ENCODE measurements around the gene RAP1GAP.
"Not testable (repeated sequence)": the region's sequence is repeated elsewhere in the genome, so short reads cannot be mapped to it uniquely, and the experiment has no call there.

Gene RAP1GAP

GRCh38 chr1:21568006-21568746, 101.0 kb downstream of the RAP1GAP start:
- DNase-seq: no peak

- no peak for DNase-seq
Measured at GRCh38 chr1:21567241-21568005, 101.7 kb downstream of the RAP1GAP start.

DNA sequence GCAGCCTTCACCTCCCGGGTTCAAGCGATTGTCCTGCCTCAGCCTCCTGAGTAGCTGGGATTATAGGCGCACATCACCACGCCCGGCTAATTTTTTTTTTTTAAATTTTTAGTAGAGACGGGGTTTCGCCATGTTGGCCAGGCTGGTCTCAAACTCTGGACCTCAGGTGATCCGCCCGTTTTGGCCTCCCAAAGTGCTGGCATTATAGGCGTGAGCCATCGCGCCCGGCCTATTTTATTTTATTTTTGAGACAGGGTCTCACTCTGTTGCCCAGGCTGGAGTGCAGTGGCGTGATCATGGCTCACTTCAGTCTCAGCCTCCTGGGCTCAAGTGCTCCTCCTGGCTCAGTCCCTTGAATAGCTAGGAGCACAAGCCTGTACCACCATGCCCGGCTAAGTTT, 102.8 kb downstream of the RAP1GAP start:
- DNase-seq: not testable (repeated sequence)

DNA sequence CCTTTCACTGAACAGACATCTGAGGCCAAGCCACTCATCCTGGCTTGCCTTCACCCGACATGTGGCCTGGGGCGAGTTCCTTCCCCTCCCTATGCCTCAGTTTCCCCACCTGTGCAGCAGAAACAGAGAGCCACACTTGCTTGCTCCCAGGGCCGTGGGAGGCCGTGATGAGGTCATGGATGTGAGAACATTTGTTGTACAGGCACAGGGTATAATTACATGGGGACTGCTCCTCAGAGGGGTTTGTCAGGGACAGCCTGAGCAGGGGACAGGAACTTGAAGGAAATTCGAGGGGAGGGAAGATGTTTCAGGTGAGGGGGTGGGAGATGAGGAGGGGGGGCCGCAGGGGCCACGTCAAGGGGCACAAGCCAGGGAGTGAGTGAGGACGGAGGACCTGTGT, 103.9 kb downstream of the RAP1GAP start:
- DNase-seq: no peak

DNA sequence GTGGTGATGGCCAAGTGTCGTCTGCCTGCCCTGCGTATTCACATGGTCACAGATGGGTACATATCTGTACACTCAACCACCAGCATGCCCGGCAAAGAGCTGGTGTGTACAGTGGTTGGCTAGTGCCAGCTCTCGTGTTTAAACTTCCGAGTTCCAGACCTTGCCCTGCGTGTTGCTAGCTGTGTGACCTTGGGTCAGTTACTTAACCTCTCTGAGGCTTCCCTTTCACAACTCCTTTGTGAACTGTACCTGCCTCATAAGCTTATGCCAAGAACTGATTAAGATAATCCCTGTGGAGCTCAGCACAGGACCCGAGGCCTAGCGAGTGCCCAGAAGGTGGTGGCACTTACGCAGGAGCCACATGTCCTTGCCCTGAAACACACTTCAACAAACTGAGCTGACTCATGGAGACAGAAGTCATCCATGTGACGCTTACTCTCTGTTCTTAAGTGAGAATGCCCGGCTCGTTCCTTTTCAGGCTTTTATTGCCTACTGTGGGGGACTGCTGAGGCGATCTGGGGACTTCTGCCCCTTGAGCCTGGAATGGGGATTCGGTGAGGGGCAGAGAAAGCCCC, 104.5 kb downstream of the RAP1GAP start:
- no peak for DNase-seq

GRCh38 chr1:21563971-21564370, 105.2 kb downstream of the RAP1GAP start:
- DNase-seq: no peak

DNA sequence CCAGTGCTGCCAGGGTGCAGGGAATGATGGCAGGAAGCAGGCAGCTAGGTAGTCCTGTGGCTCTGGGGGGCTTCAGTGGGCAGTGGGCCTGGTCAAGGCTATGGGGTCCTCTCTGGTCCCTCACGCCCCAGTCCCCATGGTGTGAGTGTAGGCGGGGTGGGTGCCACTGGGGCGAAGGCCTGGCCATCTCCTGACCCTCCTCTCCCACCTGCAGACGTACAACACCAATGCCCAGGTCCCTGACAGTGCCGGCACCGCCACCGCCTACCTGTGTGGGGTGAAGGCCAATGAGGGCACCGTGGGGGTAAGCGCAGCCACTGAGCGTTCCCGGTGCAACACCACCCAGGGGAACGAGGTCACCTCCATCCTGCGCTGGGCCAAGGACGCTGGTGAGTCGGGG, 106.3 kb downstream of the RAP1GAP start:
- DNase-seq: no peak

DNA sequence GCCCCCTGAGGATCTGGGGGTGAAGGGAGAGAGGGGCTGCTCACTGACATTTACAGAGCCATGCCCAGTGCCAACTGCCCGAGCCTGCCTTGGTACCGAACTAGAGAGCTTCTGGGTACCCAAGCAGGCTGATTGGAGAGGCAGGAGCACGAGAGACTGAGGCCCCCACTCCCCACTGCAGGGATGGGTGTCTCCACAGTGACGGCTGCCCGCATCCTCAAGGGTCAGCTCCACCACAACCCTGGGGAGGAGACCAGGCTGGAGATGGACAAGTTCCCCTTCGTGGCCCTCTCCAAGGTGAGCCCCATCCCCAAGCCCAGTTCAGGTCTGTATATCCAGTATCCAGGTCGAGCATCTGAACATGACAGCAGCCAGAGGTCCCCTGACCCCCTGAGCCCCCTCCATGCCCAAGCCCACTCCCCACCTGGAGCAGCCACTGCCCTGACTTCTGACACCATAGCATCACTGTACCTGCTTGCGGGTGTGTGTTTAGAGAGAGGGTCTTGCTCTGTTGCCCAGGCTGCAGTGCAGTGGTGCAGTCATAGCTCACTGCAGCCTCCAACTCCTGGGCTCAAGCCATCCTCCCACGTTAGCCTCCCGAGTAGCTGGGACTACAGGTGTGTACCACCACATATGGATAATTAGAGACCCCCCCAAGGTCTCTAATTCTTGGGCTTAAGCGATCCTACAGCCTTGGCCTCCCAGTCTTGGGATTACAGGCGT, 108.1 kb downstream of the RAP1GAP start:
- no peak for DNase-seq

GRCh38 chr1:21559788-21560567, 109.2 kb downstream of the RAP1GAP start:
- no peak for DNase-seq

DNA sequence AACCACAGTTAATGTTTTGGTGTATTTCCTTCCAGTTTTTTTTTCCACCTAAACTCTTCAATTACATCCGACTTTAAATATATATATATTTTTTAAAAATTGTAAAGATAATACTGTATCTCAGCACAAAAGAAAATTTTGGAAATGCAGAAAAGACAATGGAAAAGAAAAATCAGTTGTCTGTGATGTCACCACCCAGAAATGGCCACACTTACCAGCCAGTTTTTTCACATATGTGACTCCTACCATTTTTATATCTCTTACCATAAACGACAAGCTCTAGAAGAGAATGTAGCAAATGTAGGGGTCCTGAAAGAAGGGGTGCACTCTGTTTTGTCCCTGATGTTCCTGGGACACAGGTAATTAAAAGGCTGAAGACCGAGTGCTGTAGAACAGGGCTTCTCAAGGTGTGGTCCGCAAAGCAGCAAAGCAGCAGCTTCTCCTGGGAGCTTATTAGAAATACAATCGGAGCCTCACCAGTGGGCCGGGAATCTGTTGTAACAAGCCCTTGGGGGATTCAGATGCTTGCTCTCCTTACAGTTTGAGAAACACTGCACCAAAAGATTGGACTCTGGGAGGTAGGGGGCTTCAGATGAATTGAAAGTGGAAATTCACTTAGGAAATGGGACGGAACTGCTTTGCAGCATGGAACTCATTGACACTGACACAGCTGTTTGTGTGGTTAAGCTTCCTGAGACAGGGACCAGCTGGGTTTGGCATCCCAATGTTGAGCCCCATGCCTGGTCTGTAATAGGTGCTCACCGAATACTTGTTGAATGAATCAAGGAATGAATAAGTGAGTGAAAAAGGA, 115.8 kb downstream of the RAP1GAP start:
- DNase-seq: no peak

DNA sequence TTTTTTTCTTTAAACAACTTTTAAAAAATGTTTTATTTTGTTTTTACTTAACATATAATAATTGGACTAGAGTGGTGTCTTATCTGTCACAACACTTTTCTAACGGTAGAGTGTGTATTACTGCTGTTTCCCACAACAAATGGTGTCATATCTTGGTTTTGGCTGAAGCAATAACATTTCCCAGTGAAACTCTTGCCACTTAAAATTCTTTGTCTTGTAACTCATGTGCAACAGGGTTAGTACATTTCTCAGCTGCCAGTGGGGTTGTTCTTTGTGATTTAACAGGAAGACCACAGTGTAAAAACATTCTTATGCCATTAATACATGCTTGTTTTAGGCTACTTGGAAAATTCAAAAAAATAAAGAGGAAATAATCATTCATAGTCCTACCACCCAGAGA, 116.4 kb downstream of the RAP1GAP start:
- no peak for DNase-seq

GRCh38 chr1:21550866-21551475, 118.2 kb downstream of the RAP1GAP start:
- DNase-seq: no peak

DNA sequence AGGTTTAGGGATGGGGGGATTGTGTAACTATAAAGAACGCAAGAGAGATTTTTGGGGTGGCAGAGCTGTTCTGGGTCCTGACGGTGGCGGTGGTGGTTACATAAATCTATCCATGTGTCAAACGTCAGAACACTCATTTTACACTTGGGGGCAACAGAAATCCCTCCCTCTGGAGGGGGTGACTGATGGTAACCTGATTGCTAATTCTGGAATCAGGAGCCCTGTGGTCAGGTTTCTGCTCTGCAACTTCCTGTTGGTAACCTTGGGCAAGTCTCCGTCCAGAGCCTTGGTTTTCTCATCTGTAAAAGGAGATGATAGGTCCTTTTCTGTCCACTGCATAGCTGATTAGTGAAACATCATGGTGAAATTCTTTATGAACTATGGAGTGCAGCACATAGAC, 119.1 kb downstream of the RAP1GAP start:
- no peak for DNase-seq

DNA sequence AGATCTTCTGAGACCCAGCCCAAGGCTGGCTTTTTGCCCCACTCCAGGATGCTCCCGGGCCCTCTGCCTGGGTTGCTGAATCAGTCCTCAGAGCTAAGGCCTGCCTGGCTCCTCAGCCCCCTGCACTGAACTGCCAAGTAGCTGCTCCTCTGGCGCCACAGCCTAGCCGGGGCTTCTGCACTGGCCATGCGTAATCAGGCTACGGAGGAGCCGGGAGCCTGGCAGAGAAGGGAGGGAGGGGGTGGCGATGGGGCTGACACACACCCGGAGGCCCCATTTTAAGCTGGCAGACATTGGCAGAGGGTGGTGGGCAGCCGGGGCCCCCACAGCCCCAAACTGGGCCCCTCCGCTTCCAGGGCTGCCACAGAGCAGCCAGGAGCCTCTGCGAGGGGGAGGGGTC, 121.3 kb downstream of the RAP1GAP start:
- DNase-seq: no peak
